ENCODE data around the gene DTNA.

GRCh38 chr18:34760444-34760843, 50.3 kb downstream of the DTNA start:
- TF ChIP-seq CTCF (IDR thresholded peaks at IDR 0.05) = no peak
- TF ChIP-seq POLR2A (IDR thresholded peaks at IDR 0.05) = no peak

Data from adrenal gland (tissue), 5 donors.